Measurements from ENCODE around the gene SLC66A2.
"Not testable (repeated sequence)": the region's sequence is repeated elsewhere in the genome, so short reads cannot be mapped to it uniquely, and the experiment has no call there.

Gene SLC66A2

GRCh38 chr18:79868811-79869541, 82.5 kb downstream of the SLC66A2 start:
- no peak overlapping the region for H3K4me3 ChIP-seq (ENCODE audit: low read depth, low read length)

GRCh38 chr18:79868168-79868784, 83.2 kb downstream of the SLC66A2 start:
- no peak for TF ChIP-seq CTCF (IDR thresholded peaks at IDR 0.05; ENCODE audit: low read depth, low read length)
- H3K4me3 ChIP-seq (ENCODE audit: low read depth, low read length), result no peak overlapping the region

More at GRCh38 chr18:79868811-79869541, 82.5 kb downstream of the SLC66A2 start:
- no peak for TF ChIP-seq CTCF (IDR thresholded peaks at IDR 0.05; ENCODE audit: low read depth, low read length)

- no peak overlapping the region for H3K4me3 ChIP-seq (ENCODE audit: low read depth, low read length)
- TF ChIP-seq CTCF (IDR thresholded peaks at IDR 0.05; ENCODE audit: low read depth, low read length), result no peak
Observed at GRCh38 chr18:79867666-79868065, 83.8 kb downstream of the SLC66A2 start.

GRCh38 chr18:79866889-79867574, 84.4 kb downstream of the SLC66A2 start:
- no peak overlapping the region for H3K4me3 ChIP-seq (ENCODE audit: low read depth, low read length)
- no peak for TF ChIP-seq CTCF (IDR thresholded peaks at IDR 0.05; ENCODE audit: low read depth, low read length)

- not testable (repeated sequence) for H3K4me3 ChIP-seq (ENCODE audit: low read depth, low read length)
Observed at GRCh38 chr18:79865951-79866350, 85.5 kb downstream of the SLC66A2 start.

- not testable (repeated sequence) for H3K4me3 ChIP-seq (ENCODE audit: low read depth, low read length)
Observed at GRCh38 chr18:79864955-79865354, 86.5 kb downstream of the SLC66A2 start.

GRCh38 chr18:79864006-79864725, 87.3 kb downstream of the SLC66A2 start:
- no peak overlapping the region for H3K4me3 ChIP-seq (ENCODE audit: low read depth, low read length)
- no peak for TF ChIP-seq CTCF (IDR thresholded peaks at IDR 0.05; ENCODE audit: low read depth, low read length)
